Vagina (tissue), 2 donors: ENCODE results near the gene MFN1. TPM values are rescaled to one million over a fixed set of nuclear protein-coding genes. Genes with fewer than 3 reads are reported as not detected.

Source experiments
- DNase-seq, 2 donors: peaks; one replicate each; pipeline ENCODE4 v3.0.0-alpha.2; 2017; ENCODE audit errors: extremely low spot score in 2 of 2
- H3K27ac ChIP-seq: fragments of 200-600 bp; sonication (generic); one replicate; pipeline ENCODE4 v1.5.1; 2019
- H3K27me3 ChIP-seq: fragments of 200-600 bp; sonication (generic); one replicate; pipeline ENCODE4 v1.5.1; 2019
- H3K36me3 ChIP-seq, 2 donors: fragments of 200-600 bp; sonication (generic); one replicate each; pipeline ENCODE4 v1.5.1; 2017 to 2019
- H3K4me1 ChIP-seq: fragments of 200-600 bp; sonication (generic); one replicate; pipeline ENCODE4 v1.5.1; 2019
- H3K4me3 ChIP-seq, 2 donors: fragments of 200-600 bp; sonication (generic); 1 replicate in 1 of 2; 2 replicates in 1 of 2; pipeline ENCODE4 v1.5.1; 2016 to 2019
- H3K9me3 ChIP-seq: fragments of 200-600 bp; sonication (generic); one replicate; pipeline ENCODE4 v1.5.1; 2019
- POLR2A ChIP-seq, 2 donors: fragments of 450-650 bp; IDR thresholded peaks; one replicate each; pipeline ENCODE4 v1.6.1; 2017; ENCODE audit warnings: antibody characterized with exemption in 2 of 2, mild to moderate bottlenecking in 2 of 2, moderate library complexity in 2 of 2
- POLR2AphosphoS5 ChIP-seq, 2 donors: sonication (generic); formaldehyde crosslinking; IDR thresholded peaks; one replicate each; pipeline ENCODE4 v1.9.0; 2017; ENCODE audit warnings: antibody characterized with exemption in 2 of 2, mild to moderate bottlenecking in 2 of 2, low read depth in 1 of 2; ENCODE audit not compliant: insufficient read depth in 1 of 2
- intact Hi-C: fragments of 100-400 bp; cut with DNase I; formaldehyde crosslinking; loops from one replicate; pipeline ENCODE4 v1.15.1; 2023
- total RNA-seq: library from RNA; depleted of rRNA; stranded (reverse); fragments of >200 nt; gene quantifications from one replicate; pipeline ENCODE4 v1.2.3, GENCODE V29; 2016
- TF ChIP-seq, protein P1 (sequence below), 3 experiments: fragments of 450-650 bp in 2 of 3; fragments of 200-600 bp in 1 of 3; sonication (generic) in 1 of 3; IDR thresholded peaks; one replicate each; pipeline ENCODE4 v1.5.1; 2017 to 2019; ENCODE audit warnings: antibody characterized with exemption in 3 of 3, mild to moderate bottlenecking in 2 of 3, moderate library complexity in 2 of 3

MFN1 gene
- total RNA-seq, 1 donor from 2014 or later, result 33.1 TPM

DNA sequence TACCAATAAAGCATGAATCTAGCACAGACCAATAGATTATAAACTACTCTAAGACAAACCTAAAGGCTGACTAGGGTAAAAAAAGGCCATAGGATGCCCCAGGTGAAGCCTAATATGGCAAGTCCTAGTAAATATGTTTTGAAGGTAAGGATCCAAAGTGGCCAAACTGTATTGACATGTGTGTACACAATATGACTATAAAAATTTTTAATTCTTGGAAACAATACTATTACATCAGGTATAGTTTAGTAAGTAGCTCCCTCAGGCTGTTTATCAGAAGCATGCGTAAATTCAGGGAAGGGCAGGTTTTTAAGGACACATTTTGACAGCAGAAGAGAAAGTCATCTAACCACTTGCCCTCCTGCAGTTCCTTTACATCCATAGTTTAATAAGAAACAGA lies 84.9 kb downstream of the MFN1 start:
- intact Hi-C loops, result no loop called here
- no peak overlapping the region for H3K4me3 ChIP-seq
- H3K27me3 ChIP-seq, result no peaks in the 10 kb centered on the region
- peaks cover 23% of the 10 kb centered on the region for H3K4me1 ChIP-seq
- no peaks in the 10 kb centered on the region for H3K9me3 ChIP-seq
- H3K27ac ChIP-seq, result no peak overlapping the region
- no peak for DNase-seq
- TF ChIP-seq, protein P1, sequence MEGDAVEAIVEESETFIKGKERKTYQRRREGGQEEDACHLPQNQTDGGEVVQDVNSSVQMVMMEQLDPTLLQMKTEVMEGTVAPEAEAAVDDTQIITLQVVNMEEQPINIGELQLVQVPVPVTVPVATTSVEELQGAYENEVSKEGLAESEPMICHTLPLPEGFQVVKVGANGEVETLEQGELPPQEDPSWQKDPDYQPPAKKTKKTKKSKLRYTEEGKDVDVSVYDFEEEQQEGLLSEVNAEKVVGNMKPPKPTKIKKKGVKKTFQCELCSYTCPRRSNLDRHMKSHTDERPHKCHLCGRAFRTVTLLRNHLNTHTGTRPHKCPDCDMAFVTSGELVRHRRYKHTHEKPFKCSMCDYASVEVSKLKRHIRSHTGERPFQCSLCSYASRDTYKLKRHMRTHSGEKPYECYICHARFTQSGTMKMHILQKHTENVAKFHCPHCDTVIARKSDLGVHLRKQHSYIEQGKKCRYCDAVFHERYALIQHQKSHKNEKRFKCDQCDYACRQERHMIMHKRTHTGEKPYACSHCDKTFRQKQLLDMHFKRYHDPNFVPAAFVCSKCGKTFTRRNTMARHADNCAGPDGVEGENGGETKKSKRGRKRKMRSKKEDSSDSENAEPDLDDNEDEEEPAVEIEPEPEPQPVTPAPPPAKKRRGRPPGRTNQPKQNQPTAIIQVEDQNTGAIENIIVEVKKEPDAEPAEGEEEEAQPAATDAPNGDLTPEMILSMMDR (IDR thresholded peaks at IDR 0.05), result no peak
- H3K36me3 ChIP-seq, result no peaks in the 10 kb centered on the region

DNA sequence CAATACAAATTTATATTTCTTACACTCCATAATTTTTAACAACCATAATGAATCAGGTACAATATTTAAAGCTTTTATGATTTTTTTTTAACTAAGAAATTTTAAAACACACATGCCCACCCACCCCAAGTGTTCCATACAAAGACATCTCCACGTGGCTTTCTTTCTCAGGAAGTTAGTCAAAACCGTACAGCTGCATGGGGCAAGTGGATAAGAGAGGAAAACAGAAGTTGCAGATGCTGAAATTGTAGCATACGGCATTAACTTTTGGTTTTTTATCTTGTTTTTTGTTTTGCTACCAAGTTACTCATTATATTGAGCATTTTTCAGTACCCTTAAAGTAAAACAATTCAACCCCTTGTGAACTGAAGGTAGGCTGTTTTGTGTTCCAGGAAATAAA lies 89.0 kb downstream of the MFN1 start:
- no peaks in the 10 kb centered on the region for H3K9me3 ChIP-seq
- peaks cover 28% of the 10 kb centered on the region for H3K4me1 ChIP-seq
- H3K27me3 ChIP-seq, result no peaks in the 10 kb centered on the region
- no peak for DNase-seq
- no peak overlapping the region for H3K4me3 ChIP-seq
- intact Hi-C loops, result no loop called here
- TF ChIP-seq POLR2A (IDR thresholded peaks at IDR 0.05) (no peak), POLR2AphosphoS5 (IDR thresholded peaks at IDR 0.05; ENCODE audit: insufficient read depth in 1 of 2, low read depth in 1 of 2) (no peak)
- TF ChIP-seq, protein P1 (IDR thresholded peaks at IDR 0.05), result no peak
- no peaks in the 10 kb centered on the region for H3K36me3 ChIP-seq
- H3K27ac ChIP-seq, result no peak overlapping the region

DNA sequence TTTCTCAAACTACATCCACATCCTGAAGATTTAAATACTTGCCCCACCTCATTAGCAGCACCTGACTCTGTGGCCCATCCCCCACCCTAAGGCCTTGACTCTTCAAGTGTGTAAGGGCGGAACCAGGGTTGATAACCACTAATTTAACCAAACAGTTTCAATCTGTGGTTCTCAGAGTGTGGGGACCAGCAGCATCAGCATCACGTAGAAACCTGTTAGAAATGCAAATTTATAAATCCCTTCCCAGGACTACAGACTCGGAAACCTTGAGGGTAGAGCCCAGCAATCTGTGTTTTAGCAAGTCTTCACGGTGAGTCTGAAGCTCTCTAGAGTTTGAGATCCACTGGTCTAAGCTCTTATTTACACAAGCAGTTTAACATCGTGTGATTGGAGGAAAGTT lies 91.3 kb downstream of the MFN1 start:
- H3K27ac ChIP-seq, result no peak overlapping the region
- no peaks in the 10 kb centered on the region for H3K36me3 ChIP-seq
- H3K4me3 ChIP-seq, result no peak overlapping the region
- no peaks in the 10 kb centered on the region for H3K9me3 ChIP-seq
- no peak for TF ChIP-seq POLR2A (IDR thresholded peaks at IDR 0.05)
- no peak for TF ChIP-seq POLR2AphosphoS5 (IDR thresholded peaks at IDR 0.05; ENCODE audit: insufficient read depth in 1 of 2, low read depth in 1 of 2)
- TF ChIP-seq, protein P1 (IDR thresholded peaks at IDR 0.05), result no peak
- intact Hi-C loops, result no loop called here
- H3K27me3 ChIP-seq, result no peaks in the 10 kb centered on the region
- no peak for DNase-seq
- peaks cover 9% of the 10 kb centered on the region for H3K4me1 ChIP-seq

Other genes with a start within 250 kb of the MFN1 start
- 20.1 TPM for gene PIK3CA, start 199.4 kb upstream of the MFN1 start, total RNA-seq
- gene KCNMB3, start 96.6 kb upstream of the MFN1 start, total RNA-seq, result 1.2 TPM
- gene ZNF639, start 24.7 kb upstream of the MFN1 start, total RNA-seq, result 37.3 TPM
- gene GNB4, start 103.8 kb downstream of the MFN1 start, total RNA-seq, result 23.3 TPM
- gene ACTL6A, start 215.2 kb downstream of the MFN1 start, total RNA-seq, result 21.9 TPM